ENCODE results near the gene ZNF823. TPM values are rescaled to one million over a fixed set of nuclear protein-coding genes. Genes with fewer than 3 reads are reported as not detected.
"Not testable (repeated sequence)": the region's sequence is repeated elsewhere in the genome, so short reads cannot be mapped to it uniquely, and the experiment has no call there.

The ZNF823 gene
- 1 to 10 TPM; 1.4 to 3.3 TPM for total RNA-seq

DNA sequence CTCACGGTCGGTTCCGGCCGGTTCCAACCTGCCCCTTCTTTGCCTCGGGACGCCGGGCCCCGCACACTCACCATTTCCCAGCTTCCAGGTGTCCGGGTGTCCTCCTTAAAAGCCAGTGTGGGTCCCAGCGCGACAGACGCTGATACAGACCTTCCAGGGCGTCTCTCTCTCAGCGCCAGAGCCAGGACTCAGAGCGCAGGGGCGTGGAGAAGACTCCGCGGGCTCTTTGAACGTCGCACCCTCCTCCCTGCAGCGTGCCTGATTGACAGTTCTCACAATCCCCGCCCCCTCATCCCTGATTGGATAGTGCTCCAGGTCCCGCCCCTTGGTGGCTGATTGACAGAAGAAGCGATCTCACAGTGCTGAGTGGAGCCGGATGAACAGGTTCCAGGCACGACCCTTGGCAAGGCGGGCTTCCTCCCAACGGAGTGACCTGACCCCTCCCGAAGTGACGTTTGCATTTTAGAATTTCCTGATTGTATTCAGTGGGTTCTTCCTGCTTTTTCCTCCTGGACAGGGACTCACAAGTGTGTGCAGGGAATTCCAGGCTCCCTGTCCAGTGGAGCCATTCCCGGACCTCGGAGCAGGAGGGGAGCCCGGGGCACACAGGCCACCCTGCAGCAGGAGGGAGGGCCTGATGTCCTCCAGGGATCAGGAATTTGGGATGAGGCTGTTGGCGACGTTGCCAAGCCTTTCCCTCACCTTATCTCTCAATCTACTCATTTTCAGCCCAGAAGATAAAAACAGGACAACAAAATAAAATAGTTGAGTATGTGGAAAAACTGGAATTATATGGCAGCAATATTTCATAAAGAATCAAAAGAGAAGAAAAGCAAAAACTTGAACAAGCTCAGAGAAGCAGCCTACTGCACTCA, at the start of gene ZNF823:
TSS of gene ZNF823 (minus strand) at position 201 of the 875 bp plus-strand sequence. CDS start at position 74, 127 bp downstream.
- peak within 1 kb of the TSS; percentile 99 to 100 for H3K4me3 Mint-ChIP-seq
- ATAC-seq (replicated peaks in 1 of 2) (peak; percentile 99), DNase-seq (peak; percentile 98 to 99)
- H3K4me1 Mint-ChIP-seq (ENCODE audit: low read depth) = peaks cover 25% of the 10 kb centered on the region
- no peaks in the 10 kb centered on the region for H3K27me3 Mint-ChIP-seq (ENCODE audit: low read depth)
- H3K27ac Mint-ChIP-seq = peak within 1 kb of the TSS; percentile 86
- peaks cover 2 to 6% of the 10 kb centered on the region in 2 donors for H3K36me3 Mint-ChIP-seq (ENCODE audit: insufficient read depth in 2 of 2)
- H3K9me3 Mint-ChIP-seq = no peaks in the 10 kb centered on the region

DNA sequence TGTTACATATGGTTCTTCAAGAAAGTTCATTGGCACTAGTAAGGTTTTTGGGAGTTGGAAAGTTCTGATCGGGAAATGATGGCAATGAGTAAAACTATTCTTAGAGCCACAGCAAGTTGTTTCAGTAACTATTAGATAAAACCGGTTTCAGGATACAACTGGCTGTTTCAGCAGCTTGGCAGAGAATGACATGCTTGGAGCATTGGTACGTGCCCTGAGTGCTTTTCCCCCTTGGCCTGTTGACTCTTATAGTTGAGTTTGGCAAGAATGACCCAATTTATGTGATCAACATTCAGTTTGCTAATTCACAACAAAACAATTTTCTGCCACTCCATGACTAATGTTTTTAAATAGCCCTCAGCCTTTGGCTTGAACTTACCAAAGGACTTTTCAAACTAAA, 48.8 kb upstream of the ZNF823 start:
- Mint-ChIP-seq H3K4me1 (ENCODE audit: low read depth) (no peaks in the 10 kb centered on the region), H3K9me3 (peaks cover 27 to 45% of the 10 kb centered on the region in 2 donors), H3K27ac (no peak overlapping the region), H3K36me3 (ENCODE audit: insufficient read depth in 2 of 2) (peaks cover 24 to 39% of the 10 kb centered on the region in 2 donors), H3K4me3 (no peak overlapping the region), H3K27me3 (ENCODE audit: low read depth) (no peaks in the 10 kb centered on the region)
- DNase-seq (no peak), ATAC-seq (replicated peaks in 1 of 2) (no peak)

DNA sequence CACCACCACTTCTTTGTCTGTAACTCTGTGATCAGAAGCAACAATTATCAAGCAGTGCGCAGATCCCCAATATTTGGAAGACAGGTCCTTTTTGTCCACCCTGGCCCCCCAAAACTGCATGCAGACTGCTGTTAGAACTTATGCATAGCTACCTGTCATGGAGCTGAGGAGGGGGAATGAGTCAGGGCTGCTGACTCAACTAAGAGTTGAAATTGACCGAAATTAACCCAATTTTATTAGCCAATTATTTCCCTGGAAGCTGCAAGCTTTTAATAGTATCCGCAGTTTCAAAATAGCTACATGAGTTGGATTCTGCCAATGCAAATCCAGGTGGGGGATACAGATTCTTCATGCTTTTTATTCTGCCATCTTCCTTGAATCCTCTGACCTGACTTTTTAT, 45.6 kb upstream of the ZNF823 start:
- Mint-ChIP-seq H3K36me3 (ENCODE audit: insufficient read depth in 2 of 2) (peaks cover 41 to 63% of the 10 kb centered on the region in 2 donors), H3K4me1 (ENCODE audit: low read depth) (no peaks in the 10 kb centered on the region), H3K27ac (no peak overlapping the region), H3K9me3 (peaks cover 34 to 52% of the 10 kb centered on the region in 2 donors), H3K4me3 (no peak overlapping the region), H3K27me3 (ENCODE audit: low read depth) (no peaks in the 10 kb centered on the region)
- ATAC-seq (replicated peaks in 1 of 2) = no peak
- no peak for DNase-seq

GRCh38 chr19:11783767-11784166, 45.0 kb upstream of the ZNF823 start:
- Mint-ChIP-seq H3K4me1 (ENCODE audit: low read depth) (no peaks in the 10 kb centered on the region), H3K9me3 (peaks cover 33 to 50% of the 10 kb centered on the region in 2 donors), H3K4me3 (no peak overlapping the region), H3K36me3 (ENCODE audit: insufficient read depth in 2 of 2) (peaks cover 41 to 62% of the 10 kb centered on the region in 2 donors), H3K27me3 (ENCODE audit: low read depth) (no peaks in the 10 kb centered on the region), H3K27ac (no peak overlapping the region)
- no peak for DNase-seq
- no peak for ATAC-seq (replicated peaks in 1 of 2)

- Mint-ChIP-seq H3K4me1 (ENCODE audit: low read depth) (no peaks in the 10 kb centered on the region), H3K36me3 (ENCODE audit: insufficient read depth in 2 of 2) (peaks cover 46 to 70% of the 10 kb centered on the region in 2 donors), H3K9me3 (peaks cover 31 to 45% of the 10 kb centered on the region in 2 donors), H3K27ac (no peak overlapping the region), H3K4me3 (no peak overlapping the region), H3K27me3 (ENCODE audit: low read depth) (no peaks in the 10 kb centered on the region)
- DNase-seq (no peak), ATAC-seq (replicated peaks in 1 of 2) (no peak)
Observed at GRCh38 chr19:11781295-11782057, 42.7 kb upstream of the ZNF823 start.

- Mint-ChIP-seq H3K4me3 (no peak overlapping the region), H3K9me3 (peaks cover 28 to 42% of the 10 kb centered on the region in 2 donors), H3K36me3 (ENCODE audit: insufficient read depth in 2 of 2) (peaks cover 46 to 75% of the 10 kb centered on the region in 2 donors), H3K4me1 (ENCODE audit: low read depth) (no peaks in the 10 kb centered on the region), H3K27ac (no peak overlapping the region), H3K27me3 (ENCODE audit: low read depth) (no peaks in the 10 kb centered on the region)
- ATAC-seq (replicated peaks in 1 of 2) (no peak), DNase-seq (no peak)
Observed at GRCh38 chr19:11780431-11781020, 41.8 kb upstream of the ZNF823 start.

GRCh38 chr19:11776669-11777068, 37.9 kb upstream of the ZNF823 start:
- not testable (repeated sequence) for ATAC-seq (replicated peaks in 1 of 2); H3K27me3 Mint-ChIP-seq (ENCODE audit: low read depth); H3K27ac Mint-ChIP-seq; DNase-seq; H3K4me3 Mint-ChIP-seq; H3K4me1 Mint-ChIP-seq (ENCODE audit: low read depth)
- Mint-ChIP-seq H3K9me3 (peaks cover 22 to 31% of the 10 kb centered on the region in 2 donors), H3K36me3 (ENCODE audit: insufficient read depth in 2 of 2) (peaks cover 48 to 79% of the 10 kb centered on the region in 2 donors)

- Mint-ChIP-seq H3K36me3 (ENCODE audit: insufficient read depth in 2 of 2) (peaks cover 31 to 56% of the 10 kb centered on the region in 2 donors), H3K4me1 (ENCODE audit: low read depth) (peaks cover 15% of the 10 kb centered on the region), H3K9me3 (peaks cover 17 to 21% of the 10 kb centered on the region in 2 donors)
- H3K27ac Mint-ChIP-seq; DNase-seq; ATAC-seq (replicated peaks in 1 of 2); H3K4me3 Mint-ChIP-seq; H3K27me3 Mint-ChIP-seq (ENCODE audit: low read depth): not testable (repeated sequence)
Observed at GRCh38 chr19:11771520-11771919, 32.8 kb upstream of the ZNF823 start.

- Mint-ChIP-seq H3K36me3 (ENCODE audit: insufficient read depth in 2 of 2) (peaks cover 32 to 55% of the 10 kb centered on the region in 2 donors), H3K4me3 (no peak overlapping the region)
- no peak for ATAC-seq (replicated peaks in 1 of 2)
Observed at GRCh38 chr19:11769995-11770394, 31.2 kb upstream of the ZNF823 start.

GRCh38 chr19:11767633-11768133, 28.9 kb upstream of the ZNF823 start:
- Mint-ChIP-seq H3K27ac (no peak overlapping the region), H3K4me3 (peak overlapping the region; percentile 95 to 98), H3K9me3 (peaks cover 21 to 30% of the 10 kb centered on the region in 2 donors), H3K36me3 (ENCODE audit: insufficient read depth in 2 of 2) (peaks cover 31 to 37% of the 10 kb centered on the region in 2 donors), H3K27me3 (ENCODE audit: low read depth) (no peaks in the 10 kb centered on the region), H3K4me1 (ENCODE audit: low read depth) (peaks cover 15% of the 10 kb centered on the region)
- ATAC-seq (replicated peaks in 1 of 2) = no peak
- DNase-seq = peak; percentile 26 to 36

More at GRCh38 chr19:11769995-11770394, 31.2 kb upstream of the ZNF823 start:
- Mint-ChIP-seq H3K27ac (no peak overlapping the region), H3K4me1 (ENCODE audit: low read depth) (peaks cover 15% of the 10 kb centered on the region), H3K27me3 (ENCODE audit: low read depth) (no peaks in the 10 kb centered on the region), H3K9me3 (peaks cover 21 to 23% of the 10 kb centered on the region in 2 donors)
- DNase-seq = no peak

GRCh38 chr19:11766597-11767591, 28.1 kb upstream of the ZNF823 start, which contains the start of gene ZNF441:
ZNF441 (plus strand) TSS chr19:11767000; CDS start chr19:11767194, 194 bp downstream.
- ATAC-seq (replicated peaks in 1 of 2) (peak; percentile 97 to 98), DNase-seq (peak; percentile 95 to 96)
- H3K27me3 Mint-ChIP-seq (ENCODE audit: low read depth) = no peaks in the 10 kb centered on the region
- peaks cover 18 to 25% of the 10 kb centered on the region in 2 donors for H3K9me3 Mint-ChIP-seq
- H3K36me3 Mint-ChIP-seq (ENCODE audit: insufficient read depth in 2 of 2) = peaks cover 27 to 33% of the 10 kb centered on the region in 2 donors
- peak within 1 kb of the TSS; percentile 84 for H3K27ac Mint-ChIP-seq
- H3K4me1 Mint-ChIP-seq (ENCODE audit: low read depth) = peaks cover 15% of the 10 kb centered on the region
- H3K4me3 Mint-ChIP-seq = peak within 1 kb of the TSS; percentile 95 to 98
